ENCODE data around the gene PCDHA8.
"Not testable (repeated sequence)": the region's sequence is repeated elsewhere in the genome, so short reads cannot be mapped to it uniquely, and the experiment has no call there.

The PCDHA8 gene

DNA sequence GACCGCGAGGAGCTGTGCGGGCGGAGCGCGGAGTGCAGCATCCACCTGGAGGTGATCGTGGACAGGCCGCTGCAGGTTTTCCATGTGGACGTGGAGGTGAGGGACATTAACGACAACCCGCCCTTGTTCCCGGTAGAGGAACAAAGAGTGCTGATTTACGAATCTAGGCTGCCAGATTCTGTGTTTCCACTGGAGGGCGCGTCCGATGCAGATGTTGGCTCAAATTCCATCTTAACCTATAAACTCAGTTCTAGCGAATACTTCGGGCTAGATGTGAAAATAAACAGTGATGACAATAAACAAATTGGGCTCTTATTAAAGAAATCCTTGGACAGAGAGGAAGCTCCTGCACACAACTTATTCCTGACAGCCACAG lies 12.6 kb upstream of the PCDHA8 start:
- DNase-seq = no peak

DNA sequence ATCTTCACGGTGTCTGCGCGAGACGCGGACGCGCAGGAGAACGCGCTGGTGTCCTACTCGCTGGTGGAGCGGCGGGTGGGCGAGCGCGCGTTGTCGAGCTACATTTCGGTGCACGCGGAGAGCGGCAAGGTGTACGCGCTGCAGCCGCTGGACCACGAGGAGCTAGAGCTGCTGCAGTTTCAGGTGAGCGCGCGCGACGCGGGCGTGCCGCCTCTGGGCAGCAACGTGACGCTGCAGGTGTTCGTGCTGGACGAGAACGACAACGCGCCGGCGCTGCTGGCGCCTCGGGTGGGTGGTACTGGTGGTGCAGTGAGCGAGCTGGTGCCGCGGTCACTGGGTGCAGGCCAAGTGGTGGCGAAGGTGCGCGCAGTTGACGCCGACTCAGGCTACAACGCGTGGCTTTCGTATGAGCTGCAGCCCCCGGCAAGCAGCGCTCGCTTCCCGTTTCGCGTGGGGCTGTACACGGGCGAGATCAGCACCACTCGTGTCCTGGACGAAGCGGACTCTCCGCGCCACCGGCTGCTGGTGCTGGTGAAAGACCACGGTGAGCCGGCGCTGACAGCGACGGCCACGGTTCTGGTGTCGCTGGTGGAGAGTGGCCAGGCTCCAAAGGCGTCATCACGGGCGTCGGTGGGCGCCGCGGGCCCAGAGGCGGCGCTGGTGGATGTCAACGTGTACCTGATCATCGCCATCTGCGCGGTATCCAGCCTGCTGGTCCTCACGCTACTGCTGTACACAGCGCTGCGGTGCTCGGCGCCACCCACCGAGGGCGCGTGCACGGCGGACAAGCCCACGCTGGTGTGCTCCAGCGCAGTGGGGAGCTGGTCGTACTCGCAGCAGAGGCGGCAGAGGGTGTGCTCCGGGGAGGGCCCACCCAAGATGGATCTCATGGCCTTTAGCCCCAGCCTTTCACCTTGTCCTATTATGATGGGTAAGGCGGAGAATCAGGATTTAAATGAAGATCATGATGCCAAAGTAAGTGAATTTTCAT lies 11.2 kb upstream of the PCDHA8 start:
- not testable (repeated sequence) for DNase-seq

DNA sequence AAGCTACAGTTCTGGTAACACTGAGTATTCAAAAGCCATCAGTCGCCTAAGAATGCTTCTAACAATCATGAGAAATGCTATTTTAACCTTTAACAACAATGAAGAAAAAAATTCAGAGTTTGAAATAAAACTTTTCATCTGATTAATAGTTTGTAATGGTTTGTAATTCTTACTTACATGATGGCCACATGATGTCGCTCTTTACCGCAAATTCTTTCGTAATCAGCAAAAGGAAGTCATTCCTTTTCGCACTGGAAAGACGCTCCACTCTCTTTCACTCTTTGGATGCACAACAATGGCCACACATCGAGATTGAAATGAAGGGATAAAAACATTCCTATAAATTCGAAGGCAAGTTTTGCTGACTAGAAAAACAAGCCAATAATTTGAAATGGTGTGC lies 7.0 kb upstream of the PCDHA8 start, which contains the start of gene PCDHA7:
Gene PCDHA7 (plus strand): TSS at position 277 of the 400 bp plus-strand sequence. CDS start 115 bp downstream, at position 392.
- DNase-seq = no peak

DNA sequence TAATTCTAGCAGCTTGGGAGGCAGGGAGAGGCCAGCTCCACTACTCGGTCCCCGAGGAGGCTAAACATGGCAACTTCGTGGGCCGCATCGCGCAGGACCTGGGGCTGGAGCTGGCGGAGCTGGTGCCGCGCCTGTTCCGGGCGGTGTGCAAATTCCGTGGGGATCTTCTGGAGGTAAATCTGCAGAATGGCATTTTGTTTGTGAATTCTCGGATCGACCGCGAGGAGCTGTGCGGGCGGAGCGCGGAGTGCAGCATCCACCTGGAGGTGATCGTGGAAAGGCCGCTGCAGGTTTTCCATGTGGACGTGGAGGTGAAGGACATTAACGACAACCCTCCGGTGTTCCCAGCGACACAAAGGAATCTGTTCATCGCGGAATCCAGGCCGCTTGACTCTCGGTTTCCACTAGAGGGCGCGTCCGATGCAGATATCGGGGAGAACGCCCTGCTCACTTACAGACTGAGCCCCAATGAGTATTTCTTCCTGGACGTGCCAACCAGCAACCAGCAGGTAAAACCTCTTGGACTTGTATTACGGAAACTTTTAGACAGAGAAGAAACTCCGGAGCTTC lies 6.5 kb upstream of the PCDHA8 start:
- not testable (repeated sequence) for DNase-seq

DNA sequence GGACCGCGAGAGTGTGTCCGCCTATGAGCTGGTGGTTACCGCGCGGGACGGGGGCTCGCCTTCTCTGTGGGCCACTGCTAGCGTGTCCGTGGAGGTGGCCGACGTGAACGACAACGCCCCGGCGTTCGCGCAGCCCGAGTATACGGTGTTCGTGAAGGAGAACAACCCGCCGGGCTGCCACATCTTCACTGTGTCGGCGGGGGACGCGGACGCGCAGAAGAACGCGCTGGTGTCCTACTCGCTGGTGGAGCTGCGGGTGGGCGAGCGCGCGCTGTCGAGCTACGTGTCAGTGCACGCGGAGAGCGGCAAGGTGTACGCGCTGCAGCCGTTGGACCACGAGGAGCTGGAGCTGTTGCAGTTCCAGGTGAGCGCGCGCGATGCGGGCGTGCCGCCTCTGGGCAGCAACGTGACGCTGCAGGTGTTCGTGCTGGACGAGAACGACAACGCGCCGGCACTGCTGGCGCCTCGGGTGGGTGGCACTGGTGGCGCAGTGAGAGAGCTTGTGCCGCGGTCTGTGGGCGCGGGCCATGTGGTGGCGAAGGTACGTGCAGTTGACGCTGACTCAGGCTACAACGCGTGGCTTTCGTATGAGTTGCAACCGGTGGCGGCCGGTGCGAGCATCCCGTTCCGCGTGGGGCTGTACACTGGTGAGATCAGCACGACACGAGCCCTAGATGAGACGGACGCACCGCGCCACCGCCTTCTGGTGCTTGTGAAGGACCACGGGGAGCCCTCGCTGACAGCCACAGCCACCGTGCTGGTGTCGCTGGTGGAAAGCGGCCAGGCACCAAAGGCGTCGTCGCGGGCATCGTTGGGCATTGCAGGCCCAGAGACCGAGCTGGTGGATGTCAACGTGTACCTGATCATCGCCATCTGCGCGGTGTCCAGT lies 5.1 kb upstream of the PCDHA8 start:
- no peak for DNase-seq

DNA sequence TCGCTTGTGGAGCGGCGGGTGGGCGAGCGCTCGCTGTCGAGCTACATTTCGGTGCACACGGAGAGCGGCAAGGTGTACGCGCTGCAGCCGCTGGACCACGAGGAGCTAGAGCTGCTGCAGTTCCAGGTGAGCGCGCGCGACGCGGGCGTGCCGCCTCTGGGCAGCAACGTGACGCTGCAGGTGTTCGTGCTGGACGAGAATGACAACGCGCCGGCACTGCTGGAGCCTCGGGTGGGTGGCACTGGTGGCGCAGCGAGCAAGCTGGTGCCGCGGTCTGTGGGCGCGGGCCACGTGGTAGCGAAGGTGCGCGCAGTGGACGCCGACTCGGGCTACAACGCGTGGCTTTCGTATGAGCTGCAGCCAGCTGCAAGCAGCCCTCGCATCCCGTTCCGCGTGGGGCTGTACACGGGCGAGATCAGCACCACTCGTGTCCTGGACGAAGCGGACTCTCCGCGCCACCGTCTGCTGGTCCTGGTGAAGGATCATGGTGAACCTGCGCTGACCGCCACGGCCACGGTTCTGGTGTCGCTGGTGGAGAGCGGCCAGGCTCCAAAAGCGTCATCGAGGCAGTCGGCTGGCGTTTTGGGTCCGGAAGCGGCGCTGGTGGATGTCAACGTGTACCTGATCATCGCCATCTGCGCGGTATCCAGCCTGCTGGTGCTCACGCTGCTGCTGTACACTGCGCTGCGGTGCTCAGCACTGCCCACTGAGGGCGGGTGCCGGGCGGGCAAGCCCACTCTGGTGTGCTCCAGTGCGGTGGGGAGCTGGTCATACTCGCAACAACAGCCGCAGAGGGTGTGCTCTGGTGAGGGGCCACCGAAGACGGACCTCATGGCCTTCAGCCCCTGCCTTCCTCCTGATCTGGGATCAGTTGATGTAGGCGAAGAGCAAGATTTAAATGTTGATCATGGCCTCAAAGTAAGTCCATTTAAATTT lies 2.1 kb downstream of the PCDHA8 start:
- no peak for DNase-seq

DNA sequence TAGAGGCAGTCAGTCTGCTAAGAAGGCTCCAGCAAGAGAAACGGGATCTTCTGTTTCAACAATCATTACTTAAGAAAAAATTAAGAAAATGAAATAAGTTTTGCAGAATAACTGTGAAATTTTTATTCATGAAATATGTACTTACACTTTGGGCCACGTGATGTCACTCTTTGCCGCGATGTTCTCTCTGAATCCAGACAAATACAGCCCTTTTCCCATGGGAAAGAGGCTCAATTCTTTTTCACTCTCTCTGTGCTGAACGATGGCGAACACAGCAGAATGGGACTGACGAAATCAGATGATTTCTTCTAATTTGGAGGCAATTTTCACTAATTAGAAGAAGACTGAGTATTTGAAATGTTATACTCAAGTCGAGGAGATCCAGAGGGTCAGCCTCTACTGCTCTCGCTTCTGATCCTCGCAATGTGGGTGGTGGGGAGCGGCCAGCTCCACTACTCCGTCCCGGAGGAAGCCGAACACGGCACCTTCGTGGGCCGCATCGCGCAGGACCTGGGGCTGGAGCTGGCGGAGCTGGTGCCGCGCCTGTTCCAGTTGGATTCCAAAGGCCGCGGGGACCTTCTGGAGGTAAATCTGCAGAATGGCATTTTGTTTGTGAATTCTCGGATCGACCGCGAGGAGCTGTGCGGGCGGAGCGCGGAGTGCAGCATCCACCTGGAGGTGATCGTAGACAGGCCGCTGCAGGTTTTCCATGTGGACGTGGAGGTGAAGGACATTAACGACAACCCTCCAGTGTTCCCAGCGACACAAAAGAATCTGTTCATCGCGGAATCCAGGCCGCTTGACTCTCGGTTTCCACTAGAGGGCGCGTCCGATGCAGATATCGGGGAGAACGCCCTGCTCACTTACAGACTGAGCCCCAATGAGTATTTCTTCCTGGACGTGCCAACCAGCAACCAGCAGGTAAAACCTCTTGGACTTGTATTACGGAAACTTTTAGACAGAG lies 7.4 kb downstream of the PCDHA8 start, which contains the start of gene PCDHA9:
Gene PCDHA9 (plus strand): TSS at position 244 of the 964 bp plus-strand sequence. CDS start 114 bp downstream, at position 358.
- DNase-seq = not testable (repeated sequence)

DNA sequence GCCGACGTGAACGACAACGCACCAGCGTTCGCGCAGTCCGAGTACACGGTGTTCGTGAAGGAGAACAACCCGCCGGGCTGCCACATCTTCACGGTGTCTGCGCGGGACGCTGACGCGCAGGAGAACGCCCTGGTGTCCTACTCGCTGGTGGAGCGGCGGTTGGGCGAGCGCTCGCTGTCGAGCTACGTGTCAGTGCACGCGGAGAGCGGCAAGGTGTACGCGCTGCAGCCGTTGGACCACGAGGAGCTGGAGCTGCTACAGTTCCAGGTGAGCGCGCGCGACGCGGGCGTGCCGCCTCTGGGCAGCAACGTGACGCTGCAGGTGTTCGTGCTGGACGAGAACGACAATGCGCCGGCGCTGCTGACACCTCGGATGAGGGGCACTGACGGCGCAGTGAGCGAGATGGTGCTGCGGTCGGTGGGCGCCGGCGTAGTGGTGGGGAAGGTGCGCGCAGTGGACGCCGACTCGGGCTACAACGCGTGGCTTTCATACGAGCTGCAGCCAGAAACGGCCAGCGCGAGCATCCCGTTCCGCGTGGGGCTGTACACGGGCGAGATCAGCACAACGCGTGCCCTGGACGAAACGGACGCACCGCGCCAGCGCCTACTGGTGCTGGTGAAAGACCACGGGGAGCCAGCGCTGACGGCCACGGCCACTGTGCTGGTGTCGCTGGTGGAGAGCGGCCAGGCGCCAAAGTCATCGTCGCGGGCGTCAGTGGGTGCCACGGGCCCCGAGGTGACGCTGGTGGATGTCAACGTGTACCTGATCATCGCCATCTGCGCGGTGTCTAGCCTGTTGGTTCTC lies 9.0 kb downstream of the PCDHA8 start:
- not testable (repeated sequence) for DNase-seq

DNA sequence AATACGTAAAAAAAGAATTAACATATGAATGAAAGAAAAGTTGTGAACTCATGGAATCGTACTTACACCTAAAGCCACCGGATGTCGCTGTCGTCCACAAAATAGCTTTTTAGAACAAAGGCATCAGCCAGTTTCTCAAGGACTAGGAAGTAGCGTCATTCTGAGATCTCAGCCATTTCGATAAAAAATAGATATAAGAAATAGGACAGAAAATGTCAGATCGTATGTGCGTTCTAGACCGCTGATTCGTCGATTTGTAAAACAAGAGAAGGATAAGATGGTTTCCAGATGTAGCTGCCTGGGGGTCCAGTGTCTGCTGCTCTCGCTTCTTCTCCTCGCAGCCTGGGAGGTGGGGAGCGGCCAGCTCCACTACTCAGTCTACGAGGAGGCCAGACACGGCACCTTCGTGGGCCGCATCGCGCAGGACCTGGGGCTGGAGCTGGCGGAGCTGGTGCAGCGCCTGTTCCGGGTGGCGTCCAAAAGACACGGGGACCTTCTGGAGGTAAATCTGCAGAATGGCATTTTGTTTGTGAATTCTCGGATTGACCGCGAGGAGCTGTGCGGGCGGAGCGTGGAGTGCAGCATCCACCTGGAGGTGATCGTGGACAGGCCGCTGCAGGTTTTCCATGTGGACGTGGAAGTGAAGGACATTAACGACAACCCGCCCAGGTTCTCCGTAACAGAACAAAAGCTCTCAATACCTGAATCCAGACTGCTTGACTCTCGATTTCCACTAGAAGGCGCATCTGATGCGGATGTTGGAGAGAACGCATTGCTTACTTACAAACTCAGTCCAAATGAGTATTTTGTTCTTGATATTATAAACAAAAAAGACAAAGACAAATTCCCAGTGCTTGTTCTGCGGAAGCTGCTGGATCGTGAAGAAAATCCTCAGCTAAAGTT lies 15.0 kb downstream of the PCDHA8 start, which contains the start of gene PCDHA10:
Gene PCDHA10 (plus strand): TSS at position 126 of the 903 bp plus-strand sequence. CDS start 152 bp downstream, at position 278.
- no peak for DNase-seq

DNA sequence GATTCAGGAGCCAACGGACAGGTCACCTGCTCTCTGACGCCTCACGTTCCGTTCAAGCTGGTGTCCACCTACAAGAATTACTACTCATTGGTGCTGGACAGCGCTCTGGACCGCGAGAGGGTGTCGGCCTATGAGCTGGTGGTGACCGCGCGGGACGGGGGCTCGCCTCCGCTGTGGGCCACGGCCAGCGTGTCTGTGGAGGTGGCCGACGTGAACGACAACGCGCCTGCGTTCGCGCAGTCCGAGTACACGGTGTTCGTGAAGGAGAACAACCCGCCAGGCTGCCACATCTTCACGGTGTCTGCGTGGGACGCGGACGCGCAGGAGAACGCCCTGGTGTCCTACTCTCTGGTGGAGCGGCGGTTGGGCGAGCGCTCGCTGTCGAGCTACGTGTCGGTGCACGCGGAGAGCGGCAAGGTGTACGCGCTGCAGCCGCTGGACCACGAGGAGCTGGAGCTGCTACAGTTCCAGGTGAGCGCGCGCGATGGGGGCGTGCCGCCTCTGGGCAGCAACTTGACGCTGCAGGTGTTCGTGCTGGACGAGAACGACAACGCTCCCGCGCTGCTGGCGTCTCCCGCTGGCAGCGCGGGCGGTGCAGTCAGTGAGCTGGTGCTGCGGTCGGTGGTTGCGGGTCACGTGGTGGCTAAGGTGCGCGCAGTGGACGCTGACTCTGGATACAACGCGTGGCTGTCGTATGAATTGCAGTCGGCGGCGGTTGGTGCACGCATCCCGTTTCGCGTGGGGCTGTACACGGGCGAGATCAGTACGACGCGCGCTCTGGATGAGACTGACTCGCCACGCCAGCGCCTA lies 16.4 kb downstream of the PCDHA8 start:
- DNase-seq = no peak

DNA sequence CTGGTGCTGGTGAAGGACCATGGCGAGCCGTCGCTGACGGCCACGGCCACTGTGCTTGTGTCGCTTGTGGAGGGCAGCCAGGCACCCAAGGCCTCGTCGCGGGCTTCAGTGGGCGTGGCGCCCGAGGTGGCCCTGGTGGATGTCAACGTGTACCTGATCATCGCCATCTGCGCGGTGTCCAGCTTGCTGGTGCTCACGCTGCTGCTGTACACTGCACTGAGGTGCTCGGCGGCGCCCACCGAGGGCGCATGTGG lies 16.9 kb downstream of the PCDHA8 start:
- DNase-seq = no peak

DNA sequence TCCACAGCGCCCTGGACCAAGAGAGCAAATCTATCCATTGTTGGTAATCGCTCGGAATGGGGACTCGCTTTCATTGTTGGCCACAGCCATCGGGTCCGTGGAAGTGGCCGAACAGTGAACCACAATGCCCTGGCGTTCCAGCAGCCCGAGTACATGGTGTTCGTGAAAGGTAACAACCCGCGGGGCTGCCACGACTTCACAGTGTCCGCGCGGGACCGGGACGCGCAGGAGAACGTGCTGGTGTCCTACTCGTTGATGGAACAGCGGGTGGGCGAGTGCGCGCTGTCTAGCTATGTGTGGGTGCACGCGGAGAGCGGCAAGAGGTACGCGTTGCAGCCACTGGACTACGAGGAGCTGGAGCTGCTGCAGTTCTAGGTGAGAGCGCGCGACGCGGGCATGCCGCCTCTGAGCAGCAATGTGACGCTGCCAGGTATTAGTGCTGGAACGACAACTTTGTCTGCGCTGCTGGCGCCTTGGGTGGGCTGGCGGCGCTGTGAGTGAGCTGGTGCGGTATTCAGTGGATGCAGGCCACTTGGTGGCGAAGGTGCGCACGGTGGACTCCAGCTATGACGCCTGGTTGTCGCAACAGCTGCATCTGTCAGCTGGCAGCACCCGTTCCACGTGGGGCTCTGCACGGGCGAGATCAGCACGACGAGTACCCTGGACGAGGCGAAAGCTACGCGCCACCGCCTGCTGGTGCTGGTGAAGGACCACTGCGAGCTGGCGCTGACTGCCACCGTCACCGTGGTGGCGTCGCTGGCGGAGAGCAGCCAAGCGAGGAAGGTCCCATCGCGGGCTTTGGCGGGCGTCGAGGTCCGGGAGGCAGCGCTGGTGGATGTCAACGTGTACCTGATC lies 21.7 kb downstream of the PCDHA8 start:
- no peak for DNase-seq

DNA sequence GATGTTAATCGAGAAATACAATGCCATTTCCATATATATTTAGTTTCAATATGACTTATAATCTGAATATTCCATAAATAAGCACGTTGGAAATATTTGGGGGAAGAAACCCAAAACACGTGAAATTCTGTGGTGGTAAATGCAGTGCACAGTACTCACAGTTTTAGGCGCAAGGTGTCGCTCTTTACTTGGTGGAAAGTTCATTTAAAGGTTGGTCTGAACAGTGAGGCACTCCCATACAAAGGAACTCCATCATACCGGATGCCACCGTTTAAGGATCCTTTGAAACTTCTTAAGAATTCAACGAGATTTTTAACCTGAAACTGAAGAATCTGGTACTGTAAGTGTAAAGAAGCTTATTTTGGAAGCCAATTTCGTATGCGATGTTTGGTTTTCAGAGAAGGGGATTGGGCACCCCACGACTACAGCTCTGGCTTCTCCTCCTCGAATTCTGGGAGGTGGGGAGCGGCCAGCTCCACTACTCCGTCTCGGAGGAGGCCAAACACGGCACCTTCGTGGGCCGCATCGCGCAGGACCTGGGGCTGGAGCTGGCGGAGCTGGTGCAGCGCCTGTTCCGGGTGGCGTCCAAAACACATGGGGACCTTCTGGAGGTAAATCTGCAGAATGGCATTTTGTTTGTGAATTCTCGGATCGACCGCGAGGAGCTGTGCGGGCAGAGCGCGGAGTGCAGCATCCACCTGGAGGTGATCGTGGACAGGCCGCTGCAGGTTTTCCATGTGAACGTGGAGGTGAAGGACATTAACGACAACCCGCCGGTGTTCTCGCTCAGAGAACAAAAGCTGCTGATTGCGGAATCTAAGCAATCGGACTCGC lies 28.0 kb downstream of the PCDHA8 start, which contains the start of gene PCDHA11:
Gene PCDHA11 (plus strand): TSS at position 237 of the 834 bp plus-strand sequence. CDS start 147 bp downstream, at position 384.
- no peak for DNase-seq

DNA sequence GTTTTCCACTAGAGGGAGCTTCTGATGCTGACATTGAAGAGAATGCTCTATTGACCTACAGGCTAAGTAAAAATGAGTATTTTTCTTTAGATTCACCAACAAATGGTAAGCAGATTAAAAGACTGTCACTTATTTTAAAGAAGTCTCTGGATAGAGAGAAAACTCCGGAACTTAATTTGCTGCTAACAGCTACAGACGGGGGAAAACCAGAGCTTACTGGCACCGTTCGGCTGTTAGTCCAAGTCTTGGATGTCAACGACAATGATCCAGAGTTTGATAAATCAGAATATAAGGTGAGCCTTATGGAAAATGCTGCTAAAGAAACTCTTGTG lies 28.5 kb downstream of the PCDHA8 start:
- no peak for DNase-seq

Data from activated CD8-positive, alpha-beta memory T cell treated with anti-CD3 and anti-CD28 coated beads for 24 hours (primary cell).